RWPE2 (cell line): ENCODE measurements around the gene RTN4R.

ENCODE experiments used
- ATAC-seq: fragments of 200-7000 bp; cut with Tn5 transposase; 3 replicates; pipeline ENCODE4 v1.9.1; 2021; ENCODE audit warnings: low read depth
- DNase-seq: peaks from one replicate; pipeline ENCODE4 v3.0.0-alpha.2; 2020; ENCODE audit warnings: low spot score
- H3K27ac ChIP-seq: fragments of 450-650 bp; 2 replicates; pipeline ENCODE4 v1.5.1; 2017; ENCODE audit warnings: mild to moderate bottlenecking; ENCODE audit not compliant: poor library complexity, severe bottlenecking
- H3K27me3 ChIP-seq: fragments of 250-450 bp; sonication (Bioruptor Pico); 2 replicates; pipeline ENCODE4 v1.5.1; 2021; ENCODE audit warnings: mild to moderate bottlenecking, moderate library complexity; ENCODE audit not compliant: insufficient read depth, poor library complexity, severe bottlenecking
- H3K36me3 ChIP-seq: fragments of 250-450 bp; sonication (Bioruptor Pico); 2 replicates; pipeline ENCODE4 v1.5.1; 2020; ENCODE audit warnings: low read depth, mild to moderate bottlenecking, moderate library complexity
- H3K4me1 ChIP-seq: fragments of 250-450 bp; sonication (Bioruptor Pico); 2 replicates; pipeline ENCODE4 v1.5.1; 2021; ENCODE audit warnings: mild to moderate bottlenecking, moderate library complexity; ENCODE audit not compliant: insufficient read depth, poor library complexity, severe bottlenecking
- H3K4me3 ChIP-seq: fragments of 250-450 bp; sonication (Bioruptor Pico); 2 replicates; pipeline ENCODE4 v1.5.1; 2021; ENCODE audit warnings: mild to moderate bottlenecking, moderate library complexity; ENCODE audit not compliant: severe bottlenecking
- H3K9me3 ChIP-seq: fragments of 250-450 bp; sonication (Bioruptor Pico); 2 replicates; pipeline ENCODE4 v1.5.1; 2021; ENCODE audit warnings: mild to moderate bottlenecking, moderate library complexity; ENCODE audit not compliant: severe bottlenecking
- TF ChIP-seq, protein P1 (sequence below): fragments of 450-650 bp; IDR thresholded peaks from one replicate; pipeline ENCODE4 v1.5.1; 2017; ENCODE audit warnings: mild to moderate bottlenecking, moderate library complexity; ENCODE audit not compliant: poor library complexity, severe bottlenecking

Gene RTN4R

DNA sequence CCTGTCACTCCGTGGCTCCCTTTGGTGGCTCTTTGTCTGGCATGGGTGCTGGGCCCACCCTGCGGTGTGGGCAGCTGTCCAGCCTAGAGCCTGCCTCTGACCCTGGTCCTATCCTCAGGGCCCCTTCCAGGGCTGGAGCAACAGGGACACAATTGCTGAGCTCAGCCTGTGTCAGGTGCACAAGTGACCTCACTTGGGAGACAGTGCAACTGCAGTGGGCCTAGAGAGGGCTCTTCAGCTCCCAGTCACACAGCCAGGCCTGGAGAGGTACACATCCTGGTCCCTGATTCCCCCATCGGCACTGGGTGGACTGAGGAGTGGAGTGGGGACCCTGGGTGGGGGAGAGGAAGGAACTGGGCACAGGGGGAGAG lies 43.9 kb downstream of the RTN4R start:
- H3K27ac ChIP-seq: no peak overlapping the region
- no peaks in the 10 kb centered on the region for H3K36me3 ChIP-seq
- H3K4me3 ChIP-seq: no peak overlapping the region
- H3K9me3 ChIP-seq: peaks cover 2% of the 10 kb centered on the region
- ATAC-seq: no peak
- no peaks in the 10 kb centered on the region for H3K4me1 ChIP-seq
- H3K27me3 ChIP-seq: no peaks in the 10 kb centered on the region
- TF ChIP-seq, protein P1, sequence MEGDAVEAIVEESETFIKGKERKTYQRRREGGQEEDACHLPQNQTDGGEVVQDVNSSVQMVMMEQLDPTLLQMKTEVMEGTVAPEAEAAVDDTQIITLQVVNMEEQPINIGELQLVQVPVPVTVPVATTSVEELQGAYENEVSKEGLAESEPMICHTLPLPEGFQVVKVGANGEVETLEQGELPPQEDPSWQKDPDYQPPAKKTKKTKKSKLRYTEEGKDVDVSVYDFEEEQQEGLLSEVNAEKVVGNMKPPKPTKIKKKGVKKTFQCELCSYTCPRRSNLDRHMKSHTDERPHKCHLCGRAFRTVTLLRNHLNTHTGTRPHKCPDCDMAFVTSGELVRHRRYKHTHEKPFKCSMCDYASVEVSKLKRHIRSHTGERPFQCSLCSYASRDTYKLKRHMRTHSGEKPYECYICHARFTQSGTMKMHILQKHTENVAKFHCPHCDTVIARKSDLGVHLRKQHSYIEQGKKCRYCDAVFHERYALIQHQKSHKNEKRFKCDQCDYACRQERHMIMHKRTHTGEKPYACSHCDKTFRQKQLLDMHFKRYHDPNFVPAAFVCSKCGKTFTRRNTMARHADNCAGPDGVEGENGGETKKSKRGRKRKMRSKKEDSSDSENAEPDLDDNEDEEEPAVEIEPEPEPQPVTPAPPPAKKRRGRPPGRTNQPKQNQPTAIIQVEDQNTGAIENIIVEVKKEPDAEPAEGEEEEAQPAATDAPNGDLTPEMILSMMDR: no peak
- DNase-seq: no peak

GRCh38 chr22:20223421-20224255 lies 44.5 kb downstream of the RTN4R start:
- peaks cover 2% of the 10 kb centered on the region for H3K9me3 ChIP-seq
- H3K4me3 ChIP-seq: no peak overlapping the region
- no peaks in the 10 kb centered on the region for H3K36me3 ChIP-seq
- TF ChIP-seq, protein P1: no peak
- no peak for DNase-seq
- H3K27ac ChIP-seq: no peak overlapping the region
- H3K27me3 ChIP-seq: no peaks in the 10 kb centered on the region
- no peak for ATAC-seq
- no peaks in the 10 kb centered on the region for H3K4me1 ChIP-seq

DNA sequence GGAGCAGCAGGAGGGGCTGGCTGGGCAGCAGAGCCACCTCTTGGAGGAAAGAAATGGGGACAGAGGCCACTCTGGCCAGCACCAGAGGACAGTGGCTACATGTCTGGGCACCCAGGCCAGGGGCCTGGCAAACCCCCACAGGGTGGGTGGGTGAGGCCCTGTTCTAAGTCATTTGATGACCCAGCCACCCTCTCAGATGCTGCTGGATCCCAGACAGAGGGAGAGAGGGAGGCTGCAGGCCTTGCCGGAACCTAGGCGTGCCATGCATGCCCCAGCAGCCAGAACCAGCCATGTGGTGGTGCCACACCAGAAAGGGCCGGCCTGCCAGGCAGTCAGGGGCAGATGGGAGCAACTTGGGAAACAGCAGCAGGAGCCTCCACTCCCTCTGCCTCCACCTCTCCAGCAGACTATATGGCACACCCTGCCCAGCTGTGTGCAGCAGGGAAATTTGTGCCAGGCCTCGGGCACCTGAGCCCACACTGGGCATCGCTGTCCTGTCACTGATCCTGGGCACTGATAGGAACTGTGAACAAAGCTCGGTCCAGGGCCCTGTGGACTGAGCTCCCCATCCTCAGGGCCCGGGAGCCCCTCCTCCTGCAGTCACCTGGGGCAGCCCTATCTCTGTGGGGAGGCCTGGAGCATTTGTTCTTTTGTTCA lies 45.2 kb downstream of the RTN4R start:
- no peak for ATAC-seq

GRCh38 chr22:20221421-20222340 lies 46.4 kb downstream of the RTN4R start:
- DNase-seq: no peak
- no peak for ATAC-seq

More for the DNA sequence above, 45.2 kb downstream of the RTN4R start:
- Histone ChIP-seq H3K4me1 (no peaks in the 10 kb centered on the region), H3K4me3 (no peak overlapping the region), H3K36me3 (no peaks in the 10 kb centered on the region), H3K9me3 (peaks cover 2% of the 10 kb centered on the region), H3K27me3 (no peaks in the 10 kb centered on the region), H3K27ac (no peak overlapping the region)
- TF ChIP-seq, protein P1: no peak
- no peak for DNase-seq

More at GRCh38 chr22:20221421-20222340, 46.4 kb downstream of the RTN4R start:
- Histone ChIP-seq H3K4me1 (peaks cover 4% of the 10 kb centered on the region), H3K4me3 (no peak overlapping the region), H3K9me3 (peaks cover 2% of the 10 kb centered on the region), H3K27ac (no peak overlapping the region), H3K27me3 (no peaks in the 10 kb centered on the region), H3K36me3 (no peaks in the 10 kb centered on the region)
- TF ChIP-seq, protein P1: no peak
